Measurements from ENCODE around the gene HEG1.

GRCh38 chr3:125055913-125056745, at the start of gene HEG1:
- no peak for TF ChIP-seq CTCF (IDR thresholded peaks at IDR 0.05; ENCODE audit: control extremely low read depth in 1 of 3, insufficient read depth in 1 of 3, low read depth in 1 of 3, low read length in 3 of 3)
- TF ChIP-seq BACH1 (IDR thresholded peaks at IDR 0.05; ENCODE audit: low read length) = no peak
- TF ChIP-seq TEAD4 (IDR thresholded peaks at IDR 0.05; ENCODE audit: low read depth, low read length) = no peak
- no peak for TF ChIP-seq CEBPB (IDR thresholded peaks at IDR 0.05; ENCODE audit: low read depth, low read length)
- no peak; the same call in 1 of the 2 replicates for TF ChIP-seq JUND (IDR thresholded peaks at IDR 0.05; ENCODE audit: low read length)
- TF ChIP-seq TAF1 (IDR thresholded peaks at IDR 0.05; ENCODE audit: low read depth, low read length) = no peak
- no peak for TF ChIP-seq CBX8 (IDR thresholded peaks at IDR 0.05; ENCODE audit: borderline replicate concordance, low read depth, low read length)
- no peak for TF ChIP-seq CBX5 (IDR thresholded peaks at IDR 0.05; ENCODE audit: low read depth, low read length)

Data from H1 (cell line).